ENCODE data around the gene SMCO4.

GRCh38 chr11:93524173-93524536, 19.0 kb downstream of the SMCO4 start:
- TF ChIP-seq, protein P1, sequence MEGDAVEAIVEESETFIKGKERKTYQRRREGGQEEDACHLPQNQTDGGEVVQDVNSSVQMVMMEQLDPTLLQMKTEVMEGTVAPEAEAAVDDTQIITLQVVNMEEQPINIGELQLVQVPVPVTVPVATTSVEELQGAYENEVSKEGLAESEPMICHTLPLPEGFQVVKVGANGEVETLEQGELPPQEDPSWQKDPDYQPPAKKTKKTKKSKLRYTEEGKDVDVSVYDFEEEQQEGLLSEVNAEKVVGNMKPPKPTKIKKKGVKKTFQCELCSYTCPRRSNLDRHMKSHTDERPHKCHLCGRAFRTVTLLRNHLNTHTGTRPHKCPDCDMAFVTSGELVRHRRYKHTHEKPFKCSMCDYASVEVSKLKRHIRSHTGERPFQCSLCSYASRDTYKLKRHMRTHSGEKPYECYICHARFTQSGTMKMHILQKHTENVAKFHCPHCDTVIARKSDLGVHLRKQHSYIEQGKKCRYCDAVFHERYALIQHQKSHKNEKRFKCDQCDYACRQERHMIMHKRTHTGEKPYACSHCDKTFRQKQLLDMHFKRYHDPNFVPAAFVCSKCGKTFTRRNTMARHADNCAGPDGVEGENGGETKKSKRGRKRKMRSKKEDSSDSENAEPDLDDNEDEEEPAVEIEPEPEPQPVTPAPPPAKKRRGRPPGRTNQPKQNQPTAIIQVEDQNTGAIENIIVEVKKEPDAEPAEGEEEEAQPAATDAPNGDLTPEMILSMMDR (IDR thresholded peaks at IDR 0.05): no peak
- no peak for TF ChIP-seq POLR2A (IDR thresholded peaks at IDR 0.05)

All from body of pancreas (tissue), 4 donors.